IMR-90 (cell line): ENCODE results near the gene AGAP1. TPM values are rescaled to one million over a fixed set of nuclear protein-coding genes. Genes with fewer than 3 reads are reported as not detected.

ENCODE experiments used
- ATAC-seq: fragments of 200-7000 bp; cut with Tn5 transposase; 2 replicates; pipeline ENCODE4 v1.9.1; 2020; ENCODE audit warnings: low read depth, mild to moderate bottlenecking, moderate library complexity
- BruUV-seq: library from RNA; stranded (reverse); fragments of 400-500 nt; replicated peaks from 2 replicates; lab custom pipeline; 2021; lab: Mats Ljungman, UMichigan
- CTCF ChIA-PET: fragments of 300-600 bp; formaldehyde crosslinking; extraction: SDS; loops from one replicate; lab custom pipeline; 2021; ENCODE audit warnings: antibody characterized with exemption; lab: Yijun Ruan, JAX
- POLR2A ChIA-PET: fragments of 300-600 bp; sonication (Branson Sonifier 250); formaldehyde crosslinking; loops from one replicate; lab custom pipeline; 2022; ENCODE audit warnings: antibody characterized with exemption; ENCODE audit not compliant: unreplicated experiment; lab: Charles Lee
- DNase-seq: peaks from one replicate; pipeline ENCODE4 v3.0.0; 2013
- H2AFZ ChIP-seq: replicated peaks from 2 replicates; pipeline ENCODE3; 2013; ENCODE audit warnings: low read length, mild to moderate bottlenecking; ENCODE audit not compliant: poor library complexity
- H2AK5ac ChIP-seq: 2 replicates; pipeline ENCODE4 v1.6.1; 2013; ENCODE audit warnings: low read depth, low read length, inconsistent platforms
- H2AK9ac ChIP-seq: replicated peaks from 2 replicates; pipeline ENCODE3; 2013; ENCODE audit warnings: mild to moderate bottlenecking, low read depth, low read length, moderate library complexity; ENCODE audit not compliant: poor library complexity
- H2BK120ac ChIP-seq: 2 replicates; pipeline ENCODE4 v1.6.1; 2013; ENCODE audit warnings: low read depth, low read length, inconsistent platforms
- H2BK15ac ChIP-seq: 3 replicates; pipeline ENCODE4 v1.6.1; 2013; ENCODE audit warnings: low read depth, low read length, inconsistent platforms
- H2BK20ac ChIP-seq: 2 replicates; pipeline ENCODE4 v1.6.1; 2013; ENCODE audit warnings: low read depth, mild to moderate bottlenecking, inconsistent platforms, low read length, moderate library complexity
- H2BK5ac ChIP-seq: 2 replicates; pipeline ENCODE4 v1.6.1; 2013; ENCODE audit warnings: mild to moderate bottlenecking, low read depth, low read length, inconsistent platforms; ENCODE audit not compliant: poor library complexity, severe bottlenecking
- H3K14ac ChIP-seq: replicated peaks from 2 replicates; pipeline ENCODE4 v1.6.1; 2013; ENCODE audit warnings: low read depth, low read length, inconsistent platforms
- H3K18ac ChIP-seq: 2 replicates; pipeline ENCODE4 v1.6.1; 2013; ENCODE audit warnings: low read depth, low read length, control low read depth
- H3K23ac ChIP-seq: 2 replicates; pipeline ENCODE4 v1.6.1; 2013; ENCODE audit warnings: low read depth, low read length, inconsistent platforms
- H3K27ac ChIP-seq: 2 replicates; pipeline ENCODE4 v1.5.1; 2013; ENCODE audit warnings: mild to moderate bottlenecking, control low read depth, low read length; ENCODE audit not compliant: insufficient read depth
- H3K27me3 ChIP-seq: 2 replicates; pipeline ENCODE4 v1.6.1; 2013; ENCODE audit warnings: low read length; ENCODE audit not compliant: control insufficient read depth, insufficient read depth
- H3K36me3 ChIP-seq: 2 replicates; pipeline ENCODE4 v1.6.1; 2013; ENCODE audit warnings: low read length, mixed read lengths; ENCODE audit not compliant: control insufficient read depth, insufficient read depth
- H3K4ac ChIP-seq: 2 replicates; pipeline ENCODE4 v1.6.1; 2013; ENCODE audit warnings: low read depth, low read length, inconsistent platforms
- H3K4me1 ChIP-seq: 2 replicates; pipeline ENCODE4 v1.6.1; 2013; ENCODE audit warnings: low read length, mixed read lengths; ENCODE audit not compliant: control insufficient read depth, insufficient read depth
- H3K4me2 ChIP-seq: 2 replicates; pipeline ENCODE4 v1.6.1; 2013; ENCODE audit warnings: low read depth, mild to moderate bottlenecking, control low read depth, low read length, moderate library complexity
- H3K4me3 ChIP-seq: 2 replicates; pipeline ENCODE4 v1.5.1; 2013; ENCODE audit warnings: low read depth, mild to moderate bottlenecking, control low read depth, low read length, moderate library complexity; ENCODE audit not compliant: insufficient read depth
- H3K56ac ChIP-seq: 2 replicates; pipeline ENCODE4 v1.6.1; 2013; ENCODE audit warnings: low read length, inconsistent platforms; ENCODE audit not compliant: insufficient read depth; ENCODE audit errors: extremely low read depth
- H3K79me1 ChIP-seq, 2 experiments: 2 replicates each; pipeline ENCODE4 v1.6.1; 2013; ENCODE audit warnings: low read length in 2 of 2, inconsistent platforms in 1 of 2, low read depth in 1 of 2
- H3K9ac ChIP-seq: 2 replicates; pipeline ENCODE4 v1.6.1; 2013; ENCODE audit warnings: low read depth, low read length, control low read depth
- H3K9me1 ChIP-seq: 2 replicates; pipeline ENCODE4 v1.6.1; 2013; ENCODE audit warnings: low read length, inconsistent platforms; ENCODE audit not compliant: insufficient read depth
- H3K9me3 ChIP-seq: 2 replicates; pipeline ENCODE4 v1.6.1; 2013; ENCODE audit warnings: low read length; ENCODE audit not compliant: control insufficient read depth, insufficient read depth
- H4K20me1 ChIP-seq: 2 replicates; pipeline ENCODE4 v1.6.1; 2013; ENCODE audit warnings: low read length, inconsistent platforms; ENCODE audit not compliant: insufficient read depth
- H4K5ac ChIP-seq: 2 replicates; pipeline ENCODE4 v1.6.1; 2013; ENCODE audit warnings: mild to moderate bottlenecking, low read depth, low read length, control low read depth
- H4K8ac ChIP-seq, 2 experiments: 2 replicates each; pipeline ENCODE4 v1.6.1; 2013; ENCODE audit warnings: low read depth in 2 of 2, low read length in 2 of 2, control low read depth in 1 of 2, inconsistent platforms in 1 of 2
- H4K91ac ChIP-seq: 2 replicates; pipeline ENCODE4 v1.6.1; 2013; ENCODE audit warnings: low read depth, low read length, inconsistent platforms; ENCODE audit not compliant: insufficient read depth
- BHLHE40 ChIP-seq: fragments of 150-350 bp; IDR thresholded peaks from 2 replicates; pipeline ENCODE4 v1.6.1; 2016; ENCODE audit warnings: mild to moderate bottlenecking, low read depth, low read length
- CEBPB ChIP-seq: IDR thresholded peaks from 2 replicates; pipeline ENCODE4 v1.6.1; 2012; ENCODE audit warnings: low read depth, low read length, improper control_type of control experiment
- CHD1 ChIP-seq: IDR thresholded peaks from 2 replicates; pipeline ENCODE4 v1.6.1; 2012; ENCODE audit warnings: low read depth, low read length, improper control_type of control experiment
- MAFK ChIP-seq: IDR thresholded peaks from 2 replicates; pipeline ENCODE4 v1.6.1; 2012; ENCODE audit warnings: low read depth, low read length, improper control_type of control experiment
- MXI1 ChIP-seq: IDR thresholded peaks from 2 replicates; pipeline ENCODE4 v1.6.1; 2012; ENCODE audit warnings: low read depth, mild to moderate bottlenecking, low read length, moderate library complexity, borderline replicate concordance
- NFE2L2 ChIP-seq: fragments of 150-350 bp; IDR thresholded peaks from 2 replicates; pipeline ENCODE4 v1.6.1; 2016; ENCODE audit warnings: low read depth, mild to moderate bottlenecking, low read length
- RAD21 ChIP-seq: IDR thresholded peaks from 2 replicates; pipeline ENCODE4 v1.6.1; 2012; ENCODE audit warnings: low read length, improper control_type of control experiment
- RCOR1 ChIP-seq: IDR thresholded peaks from 2 replicates; pipeline ENCODE4 v1.6.1; 2012; ENCODE audit warnings: mild to moderate bottlenecking, low read length, improper control_type of control experiment; ENCODE audit not compliant: insufficient replicate concordance
- RFX5 ChIP-seq: IDR thresholded peaks from 2 replicates; pipeline ENCODE4 v1.8.0; 2012; ENCODE audit warnings: low read depth, mild to moderate bottlenecking, low read length, moderate library complexity
- SMC3 ChIP-seq: fragments of 150-350 bp; IDR thresholded peaks from 2 replicates; pipeline ENCODE4 v1.6.1; 2016; ENCODE audit warnings: low read depth, mild to moderate bottlenecking, antibody characterized with exemption, low read length, moderate library complexity
- WGBS, 2 experiments: methylation state at CpG; one replicate each; pipeline versions ENCODE4 v1.1.5 to v1.1.7; 2013; ENCODE audit warnings: missing lambda C conversion rate in 2 of 2; ENCODE audit not compliant: insufficient read length in 1 of 2; ENCODE audit errors: extremely low coverage in 2 of 2; 5-methylcytosine and 5-hydroxymethylcytosine counted together
- dilution Hi-C: fragments of 300-500 bp; cut with HindIII; formaldehyde crosslinking; loops from one replicate; pipeline ENCODE4 v1.14.3; 2018; ENCODE audit warnings: low sequenced_read_pairs; ENCODE audit not compliant: unreplicated experiment
- in situ Hi-C: fragments of 300-500 bp; cut with MboI; formaldehyde crosslinking; loops from 3 replicates; pipeline ENCODE4 v1.14.3; 2019; ENCODE audit warnings: low sequenced_read_pairs, inconsistent platforms, mixed read lengths
- intact Hi-C: fragments of 100-400 bp; cut with micrococcal nuclease; formaldehyde crosslinking; loops from 2 replicates; pipeline ENCODE4 v1.10.0; 2022
- polyA plus RNA-seq, 3 experiments: library from polyadenylated mRNA; depleted of rRNA; stranded (reverse); fragments of >200 nt; gene quantifications; 2 replicates each; pipeline ENCODE4 v1.2.3, GENCODE V29; 2012; ENCODE audit warnings: low replicate concordance in 1 of 3
- total RNA-seq: library from RNA; depleted of rRNA; stranded (reverse); fragments of >200 nt; gene quantifications from 2 replicates; pipeline ENCODE4 v1.2.3, GENCODE V29; 2012
- TF ChIP-seq, protein P1 (sequence below): fragments of 150-350 bp; IDR thresholded peaks from 2 replicates; pipeline ENCODE4 v1.6.1; 2016; ENCODE audit warnings: low read depth, mild to moderate bottlenecking, low read length, moderate library complexity, borderline replicate concordance
- TF ChIP-seq, protein P2 (sequence below): conservative IDR thresholded peaks from 2 replicates; pipeline ENCODE4 v1.5.1; 2012; ENCODE audit warnings: mild to moderate bottlenecking, low read depth, low read length, improper control_type of control experiment
- TF ChIP-seq, protein P3 (sequence below): fragments of 150-350 bp; IDR thresholded peaks from 2 replicates; pipeline ENCODE4 v1.6.1; 2017; ENCODE audit warnings: mild to moderate bottlenecking, antibody characterized with exemption, low read length, low read depth

The AGAP1 gene
- total and polyA plus RNA-seq, 2 of the 4 experiments (the other 2 are of a cell fraction) = 15.1 to 16.4 TPM

DNA sequence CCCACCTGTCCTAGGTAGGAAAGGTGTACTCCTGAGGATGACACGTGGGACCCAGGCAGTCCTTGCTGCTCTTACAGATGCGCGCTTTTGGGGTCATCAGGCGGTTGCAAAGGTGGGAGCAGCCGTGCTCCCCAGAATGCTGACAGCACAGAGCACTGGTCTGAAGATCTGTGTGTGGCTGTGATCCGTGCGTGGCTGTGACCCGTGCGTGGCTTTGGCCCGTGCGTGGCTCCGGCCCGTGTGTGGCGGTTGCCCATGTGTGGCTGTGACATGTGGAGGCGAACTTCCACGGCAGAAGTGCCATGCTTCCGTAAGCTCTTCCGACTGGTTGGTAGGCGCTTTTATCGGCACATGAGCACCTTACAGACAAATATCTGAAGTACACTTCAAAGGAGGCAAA, 270.0 kb downstream of the AGAP1 start:
- Histone ChIP-seq H2BK5ac (no peak overlapping the region), H3K36me3 (peaks cover 1% of the 10 kb centered on the region; the same call in 1 of the 2 replicates), H4K5ac (no peak overlapping the region), H3K27ac (no peak overlapping the region), H4K20me1 (no peaks in the 10 kb centered on the region), H3K27me3 (no peaks in the 10 kb centered on the region), H3K23ac (no peak overlapping the region), H4K91ac (no peak overlapping the region), H3K4me3 (no peak overlapping the region), H2AK9ac (no peak overlapping the region), H2AFZ (no peak overlapping the region), H4K8ac (no peak overlapping the region), H3K9me1 (no peaks in the 10 kb centered on the region), H3K4me2 (no peak overlapping the region), H3K4ac (no peak overlapping the region), H2BK15ac (no peak overlapping the region), H3K18ac (no peak overlapping the region), H3K9ac (no peak overlapping the region), H3K4me1 (no peaks in the 10 kb centered on the region), H2AK5ac (no peak overlapping the region), H3K9me3 (no peaks in the 10 kb centered on the region), H2BK20ac (no peak overlapping the region), H3K14ac (no peak overlapping the region), H2BK120ac (no peak overlapping the region), H3K79me1 (no peaks in the 10 kb centered on the region), H3K56ac (no peak overlapping the region)
- intact Hi-C loops = no loop called here
- no TSS peak for BruUV-seq
- ATAC-seq = no peak
- ChIA-PET POLR2A (no interaction called here), CTCF (no interaction called here)
- in situ Hi-C loops = no loop called here
- TF ChIP-seq NFE2L2 (no peak), SMC3 (no peak), BHLHE40 (no peak), CEBPB (no peak), RAD21 (no peak), CHD1 (no peak), MAFK (no peak), RFX5 (no peak), MXI1 (no peak), RCOR1 (no peak)
- TF ChIP-seq, protein P1, sequence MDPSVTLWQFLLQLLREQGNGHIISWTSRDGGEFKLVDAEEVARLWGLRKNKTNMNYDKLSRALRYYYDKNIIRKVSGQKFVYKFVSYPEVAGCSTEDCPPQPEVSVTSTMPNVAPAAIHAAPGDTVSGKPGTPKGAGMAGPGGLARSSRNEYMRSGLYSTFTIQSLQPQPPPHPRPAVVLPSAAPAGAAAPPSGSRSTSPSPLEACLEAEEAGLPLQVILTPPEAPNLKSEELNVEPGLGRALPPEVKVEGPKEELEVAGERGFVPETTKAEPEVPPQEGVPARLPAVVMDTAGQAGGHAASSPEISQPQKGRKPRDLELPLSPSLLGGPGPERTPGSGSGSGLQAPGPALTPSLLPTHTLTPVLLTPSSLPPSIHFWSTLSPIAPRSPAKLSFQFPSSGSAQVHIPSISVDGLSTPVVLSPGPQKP = no peak
- TF ChIP-seq, protein P2, sequence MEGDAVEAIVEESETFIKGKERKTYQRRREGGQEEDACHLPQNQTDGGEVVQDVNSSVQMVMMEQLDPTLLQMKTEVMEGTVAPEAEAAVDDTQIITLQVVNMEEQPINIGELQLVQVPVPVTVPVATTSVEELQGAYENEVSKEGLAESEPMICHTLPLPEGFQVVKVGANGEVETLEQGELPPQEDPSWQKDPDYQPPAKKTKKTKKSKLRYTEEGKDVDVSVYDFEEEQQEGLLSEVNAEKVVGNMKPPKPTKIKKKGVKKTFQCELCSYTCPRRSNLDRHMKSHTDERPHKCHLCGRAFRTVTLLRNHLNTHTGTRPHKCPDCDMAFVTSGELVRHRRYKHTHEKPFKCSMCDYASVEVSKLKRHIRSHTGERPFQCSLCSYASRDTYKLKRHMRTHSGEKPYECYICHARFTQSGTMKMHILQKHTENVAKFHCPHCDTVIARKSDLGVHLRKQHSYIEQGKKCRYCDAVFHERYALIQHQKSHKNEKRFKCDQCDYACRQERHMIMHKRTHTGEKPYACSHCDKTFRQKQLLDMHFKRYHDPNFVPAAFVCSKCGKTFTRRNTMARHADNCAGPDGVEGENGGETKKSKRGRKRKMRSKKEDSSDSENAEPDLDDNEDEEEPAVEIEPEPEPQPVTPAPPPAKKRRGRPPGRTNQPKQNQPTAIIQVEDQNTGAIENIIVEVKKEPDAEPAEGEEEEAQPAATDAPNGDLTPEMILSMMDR = no peak
- TF ChIP-seq, protein P3, sequence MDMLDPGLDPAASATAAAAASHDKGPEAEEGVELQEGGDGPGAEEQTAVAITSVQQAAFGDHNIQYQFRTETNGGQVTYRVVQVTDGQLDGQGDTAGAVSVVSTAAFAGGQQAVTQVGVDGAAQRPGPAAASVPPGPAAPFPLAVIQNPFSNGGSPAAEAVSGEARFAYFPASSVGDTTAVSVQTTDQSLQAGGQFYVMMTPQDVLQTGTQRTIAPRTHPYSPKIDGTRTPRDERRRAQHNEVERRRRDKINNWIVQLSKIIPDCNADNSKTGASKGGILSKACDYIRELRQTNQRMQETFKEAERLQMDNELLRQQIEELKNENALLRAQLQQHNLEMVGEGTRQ = no peak
- dilution Hi-C loops = no loop called here
- WGBS, 2 experiments = 99% methylated on average over 12 of the region's 20 CpGs; no CpG with 5 or more reads in 1 of the 2 experiments
- DNase-seq = no peak
